ENCODE data around the gene CPLX4.

- TF ChIP-seq TAF1 (IDR thresholded peaks at IDR 0.05; ENCODE audit: low read depth): no peak
- TF ChIP-seq YY1 (IDR thresholded peaks at IDR 0.05; ENCODE audit: low read depth): no peak
- TF ChIP-seq TCF12 (IDR thresholded peaks at IDR 0.05; ENCODE audit: low read depth): no peak
- TF ChIP-seq EP300 (IDR thresholded peaks at IDR 0.05; ENCODE audit: borderline replicate concordance): no peak
- TF ChIP-seq, protein P1, sequence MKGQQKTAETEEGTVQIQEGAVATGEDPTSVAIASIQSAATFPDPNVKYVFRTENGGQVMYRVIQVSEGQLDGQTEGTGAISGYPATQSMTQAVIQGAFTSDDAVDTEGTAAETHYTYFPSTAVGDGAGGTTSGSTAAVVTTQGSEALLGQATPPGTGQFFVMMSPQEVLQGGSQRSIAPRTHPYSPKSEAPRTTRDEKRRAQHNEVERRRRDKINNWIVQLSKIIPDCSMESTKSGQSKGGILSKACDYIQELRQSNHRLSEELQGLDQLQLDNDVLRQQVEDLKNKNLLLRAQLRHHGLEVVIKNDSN (IDR thresholded peaks at IDR 0.05): no peak
- TF ChIP-seq REST (IDR thresholded peaks at IDR 0.05; ENCODE audit: low read depth): no peak
- TF ChIP-seq RAD21 (IDR thresholded peaks at IDR 0.05; ENCODE audit: low read depth): no peak
- TF ChIP-seq NFIC (IDR thresholded peaks at IDR 0.05): no peak
- TF ChIP-seq MAX (IDR thresholded peaks at IDR 0.05): no peak
- no peak for TF ChIP-seq FOXM1 (IDR thresholded peaks at IDR 0.05; ENCODE audit: borderline replicate concordance, low read depth)
- TF ChIP-seq CREB1 (IDR thresholded peaks at IDR 0.05; ENCODE audit: low read depth): no peak
- no peak for TF ChIP-seq CEBPB (IDR thresholded peaks at IDR 0.05)
- no peak for TF ChIP-seq TEAD4 (IDR thresholded peaks at IDR 0.05)
These were observed 9.6 kb downstream of the CPLX4 start for GRCh38 chr18:59308938-59309260.
